HG03575 (cell line): ENCODE results near the gene FAM110A.
"Not testable (repeated sequence)": the region's sequence is repeated elsewhere in the genome, so short reads cannot be mapped to it uniquely, and the experiment has no call there.

Source experiments
- ATAC-seq: cut with Tn5 transposase; IDR thresholded peaks from one replicate; pipeline ENCODE4 v1.9.1; 2021; ENCODE audit not compliant: unreplicated experiment, insufficient number of reproducible peaks, low FRiP score; ENCODE audit errors: extremely low read depth

FAM110A gene

GRCh38 chr20:840858-841567 lies 7.5 kb downstream of the FAM110A start:
- ATAC-seq = no peak

GRCh38 chr20:841568-842546 lies 8.3 kb downstream of the FAM110A start:
- ATAC-seq = no peak

- ATAC-seq = no peak
Observed at GRCh38 chr20:842547-842940, 9.0 kb downstream of the FAM110A start.

- no peak for ATAC-seq
Observed at GRCh38 chr20:843912-844311, 10.4 kb downstream of the FAM110A start.

GRCh38 chr20:844473-845225 lies 11.1 kb downstream of the FAM110A start:
- ATAC-seq = peak; percentile 72

GRCh38 chr20:845226-845868 lies 11.8 kb downstream of the FAM110A start:
- ATAC-seq = no peak

GRCh38 chr20:845941-846893 lies 12.7 kb downstream of the FAM110A start:
- ATAC-seq = no peak

GRCh38 chr20:846894-847278 lies 13.4 kb downstream of the FAM110A start:
- no peak for ATAC-seq

GRCh38 chr20:848193-848592 lies 14.7 kb downstream of the FAM110A start:
- no peak for ATAC-seq

- not testable (repeated sequence) for ATAC-seq
Observed at GRCh38 chr20:848731-849130, 15.2 kb downstream of the FAM110A start.

- ATAC-seq = no peak
Observed at GRCh38 chr20:853406-853996, 20.0 kb downstream of the FAM110A start.

- no peak for ATAC-seq
Observed at GRCh38 chr20:854601-855000, 21.1 kb downstream of the FAM110A start.

- ATAC-seq = no peak
Observed at GRCh38 chr20:855466-856360, 22.2 kb downstream of the FAM110A start.

GRCh38 chr20:856361-856775 lies 22.9 kb downstream of the FAM110A start:
- ATAC-seq = no peak

- no peak for ATAC-seq
Observed at GRCh38 chr20:858011-858410, 24.5 kb downstream of the FAM110A start.

GRCh38 chr20:859751-860231 lies 26.3 kb downstream of the FAM110A start:
- no peak for ATAC-seq

- no peak for ATAC-seq
Observed at GRCh38 chr20:860891-861290, 27.4 kb downstream of the FAM110A start.
